Endothelial cell of hepatic sinusoid (primary cell): ENCODE measurements around the gene OR2T27.
"Not testable (repeated sequence)": the region's sequence is repeated elsewhere in the genome, so short reads cannot be mapped to it uniquely, and the experiment has no call there.

Experiments
- in situ Hi-C: cut with HindIII; loops from 2 replicates; pipeline ENCODE4 v1.10.0; 2017; ENCODE audit warnings: low sequenced_read_pairs

OR2T27 gene

GRCh38 chr1:248641583-248641982 is 13.7 kb downstream of the OR2T27 start:
- in situ Hi-C loops, result not testable (repeated sequence)

- in situ Hi-C loops, result not testable (repeated sequence)
Measured at GRCh38 chr1:248640906-248641305, 14.4 kb downstream of the OR2T27 start.

DNA sequence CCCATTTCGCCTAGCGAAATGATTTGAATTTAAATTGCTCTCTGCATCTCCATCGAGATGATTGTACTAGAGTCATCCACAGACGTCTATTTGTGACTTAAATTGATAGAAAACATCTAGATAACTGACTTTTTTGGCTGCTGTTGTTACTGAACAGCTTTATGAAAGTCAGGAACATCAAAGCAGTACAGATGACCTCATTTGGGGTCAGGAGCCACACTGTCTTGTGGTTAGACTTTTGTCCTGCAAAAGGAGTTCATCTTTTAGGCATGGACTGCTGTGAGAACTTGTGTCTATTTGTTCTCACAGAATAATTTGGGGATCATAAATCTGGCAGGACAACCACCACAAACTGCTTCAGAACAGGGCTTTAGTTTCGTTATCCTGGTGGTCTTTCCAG is 15.7 kb downstream of the OR2T27 start:
- in situ Hi-C loops, result not testable (repeated sequence)

DNA sequence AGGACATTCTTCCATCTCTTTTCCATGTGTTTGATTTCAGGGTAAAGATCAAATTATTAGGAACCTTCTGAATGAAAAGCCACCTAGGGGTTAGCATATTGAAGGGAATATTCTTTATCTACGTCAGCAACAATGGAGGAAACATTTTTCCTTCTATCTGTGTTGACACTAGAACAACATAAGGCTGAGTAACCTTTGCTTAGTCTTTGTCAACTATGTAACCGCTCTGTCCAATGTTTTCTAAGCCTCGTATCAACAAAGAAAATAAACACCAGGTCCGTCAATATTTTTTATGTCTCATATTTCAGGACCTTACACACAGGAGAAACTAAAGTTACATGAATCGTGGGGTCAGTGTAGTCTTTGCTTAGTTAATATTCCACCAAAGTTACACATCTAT is 18.7 kb downstream of the OR2T27 start:
- in situ Hi-C loops, result not testable (repeated sequence)

DNA sequence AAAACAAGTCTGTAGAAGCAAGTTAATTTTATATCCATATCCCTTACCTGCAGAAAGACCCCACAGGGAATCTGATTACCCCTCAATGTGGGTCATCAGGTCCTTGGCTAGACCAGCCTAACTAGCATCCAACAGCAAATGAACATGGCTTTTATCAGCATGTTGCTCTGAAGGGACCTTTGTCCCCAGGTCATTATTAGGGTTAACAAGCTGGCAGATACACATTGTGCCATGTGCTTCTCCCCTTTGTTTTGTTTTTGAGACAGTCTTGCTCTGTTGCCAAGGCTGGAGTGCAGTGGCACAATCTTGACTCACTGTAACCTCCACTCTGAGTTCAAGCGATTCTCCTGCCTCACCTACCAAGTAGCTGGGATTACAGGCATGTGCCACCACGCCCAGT is 20.3 kb downstream of the OR2T27 start, which contains the start of gene OR2T11:
Gene OR2T11 (minus strand): TSS at position 101 of the 400 bp plus-strand sequence. CDS start 7,963 bp downstream, outside the sequence.
- in situ Hi-C loops, result not testable (repeated sequence)

DNA sequence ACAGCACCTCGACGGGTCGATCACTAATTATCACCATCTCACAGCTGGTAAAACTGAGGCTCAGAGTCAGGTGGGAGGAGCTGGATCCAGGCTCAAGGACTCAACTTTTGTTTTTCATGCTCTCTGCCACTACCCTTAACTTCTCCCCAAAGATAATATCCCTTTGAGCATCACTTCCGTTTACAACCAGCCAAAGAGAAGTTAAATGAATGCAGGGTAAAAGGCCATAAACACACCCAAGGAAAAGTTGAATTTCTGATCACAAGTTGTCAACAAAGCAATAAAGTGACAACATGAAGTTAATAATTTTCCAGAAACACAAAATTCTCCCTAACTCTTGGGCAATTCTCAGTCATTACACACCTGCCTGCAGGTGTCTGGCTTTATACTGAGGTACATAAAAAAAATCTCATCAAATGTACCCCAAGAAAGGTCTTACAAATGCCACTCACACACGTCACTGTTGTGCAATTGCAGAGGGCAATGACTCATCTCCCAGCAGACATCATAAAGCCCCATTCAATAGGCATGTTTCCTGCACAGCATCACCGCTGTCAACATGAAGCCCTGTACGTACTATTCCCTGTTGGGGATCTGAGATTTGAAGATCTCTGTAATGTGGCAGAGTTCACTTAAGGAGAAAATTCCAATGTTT is 23.8 kb downstream of the OR2T27 start:
- in situ Hi-C loops, result no loop called here

- in situ Hi-C loops, result no loop called here
Measured at GRCh38 chr1:248630551-248630950, 24.8 kb downstream of the OR2T27 start.

GRCh38 chr1:248627971-248628844 is 27.1 kb downstream of the OR2T27 start:
- in situ Hi-C loops, result no loop called here

GRCh38 chr1:248625971-248626370 is 29.4 kb downstream of the OR2T27 start:
- in situ Hi-C loops, result no loop called here

- in situ Hi-C loops, result no loop called here
Measured at GRCh38 chr1:248625166-248625565, 30.2 kb downstream of the OR2T27 start.

GRCh38 chr1:248622570-248623001 is 32.7 kb downstream of the OR2T27 start:
- in situ Hi-C loops, result no loop called here

DNA sequence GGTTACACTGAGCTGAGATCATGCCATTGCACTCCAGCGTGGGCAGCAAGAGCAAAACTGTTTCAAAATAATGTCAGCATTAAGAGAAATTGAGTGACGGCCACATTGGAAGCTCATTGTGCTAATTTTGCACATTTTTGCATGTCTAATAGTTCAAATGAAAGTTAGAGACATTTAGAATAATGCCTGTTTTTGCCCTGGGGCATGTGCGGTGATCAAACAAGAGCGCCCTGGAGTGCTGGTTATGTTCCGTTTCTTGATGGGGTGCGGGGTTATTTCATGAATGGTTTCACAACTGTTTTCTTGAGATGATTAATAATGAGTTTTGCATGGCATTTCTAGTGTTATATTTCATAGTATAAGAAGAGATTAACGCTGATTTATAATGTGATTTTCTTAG is 33.6 kb downstream of the OR2T27 start:
- in situ Hi-C loops, result no loop called here

DNA sequence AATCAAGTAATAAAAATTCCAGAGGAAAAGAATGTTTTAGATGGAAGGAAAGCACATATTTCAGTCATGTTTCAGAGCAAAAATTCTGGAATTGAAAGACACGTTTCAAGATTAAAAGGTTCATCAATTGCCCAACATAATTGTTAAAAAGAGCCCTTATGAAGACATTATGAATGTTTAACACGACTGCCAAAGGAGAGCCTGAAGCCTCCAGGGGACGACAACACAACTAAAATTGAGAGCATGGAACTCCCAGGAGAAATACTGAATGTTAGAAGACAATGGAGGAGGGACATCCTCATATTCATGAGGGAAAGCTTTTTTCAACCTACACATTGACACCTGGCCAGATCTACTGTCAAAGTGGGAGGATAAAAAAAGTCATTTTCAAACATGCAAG is 36.5 kb downstream of the OR2T27 start:
- in situ Hi-C loops, result no loop called here

- in situ Hi-C loops, result no loop called here
Measured at GRCh38 chr1:248618119-248618518, 37.2 kb downstream of the OR2T27 start.

- in situ Hi-C loops, result no loop called here
Measured at GRCh38 chr1:248613742-248614141, 41.6 kb downstream of the OR2T27 start.

DNA sequence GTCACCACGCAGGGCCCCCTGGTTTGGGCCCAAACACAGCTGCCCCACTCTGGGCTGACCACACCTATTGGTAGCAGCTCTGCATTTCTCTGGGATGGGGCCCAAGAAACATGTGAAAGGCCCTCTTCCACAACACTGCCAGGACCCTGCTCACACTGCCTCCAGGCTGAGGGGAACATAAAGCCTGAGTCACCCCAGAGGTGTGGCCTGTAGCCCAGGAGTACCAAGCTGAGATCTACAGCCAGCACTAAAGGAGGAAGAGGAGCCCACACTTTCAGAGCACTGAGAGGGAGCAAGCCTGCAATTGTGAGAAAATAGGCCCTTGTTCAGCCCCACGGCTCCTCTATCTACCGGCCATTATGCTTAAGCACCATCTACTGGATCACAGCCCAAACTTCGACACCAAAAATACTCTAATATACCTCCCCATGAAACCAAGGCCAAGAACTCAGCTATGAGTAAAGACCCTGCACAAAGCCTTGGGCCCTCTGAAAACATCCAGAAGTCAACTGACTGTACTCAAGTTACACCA is 43.4 kb downstream of the OR2T27 start:
- in situ Hi-C loops, result no loop called here

GRCh38 chr1:248610301-248610700 is 45.0 kb downstream of the OR2T27 start:
- in situ Hi-C loops, result no loop called here
